ENCODE data around the gene CEP89. TPM values are rescaled to one million over a fixed set of nuclear protein-coding genes. Genes with fewer than 3 reads are reported as not detected.
"Not testable (repeated sequence)": the region's sequence is repeated elsewhere in the genome, so short reads cannot be mapped to it uniquely, and the experiment has no call there.

The CEP89 gene
- total RNA-seq, 1 donor from 2014 or later: 34.3 TPM

GRCh38 chr19:32869369-32869965 is 102.3 kb downstream of the CEP89 start, which contains the start of gene SLC7A9:
Gene SLC7A9 (minus strand): TSS chr19:32869767. CDS start chr19:32868534, 1,233 bp downstream.
- H3K27ac Mint-ChIP-seq (ENCODE audit: unreplicated experiment): no peak within 1 kb of the TSS
- no peaks in the 10 kb centered on the region for H3K9me3 Mint-ChIP-seq (ENCODE audit: unreplicated experiment)
- H3K36me3 Mint-ChIP-seq (ENCODE audit: low read depth, unreplicated experiment): no peaks in the 10 kb centered on the region

DNA sequence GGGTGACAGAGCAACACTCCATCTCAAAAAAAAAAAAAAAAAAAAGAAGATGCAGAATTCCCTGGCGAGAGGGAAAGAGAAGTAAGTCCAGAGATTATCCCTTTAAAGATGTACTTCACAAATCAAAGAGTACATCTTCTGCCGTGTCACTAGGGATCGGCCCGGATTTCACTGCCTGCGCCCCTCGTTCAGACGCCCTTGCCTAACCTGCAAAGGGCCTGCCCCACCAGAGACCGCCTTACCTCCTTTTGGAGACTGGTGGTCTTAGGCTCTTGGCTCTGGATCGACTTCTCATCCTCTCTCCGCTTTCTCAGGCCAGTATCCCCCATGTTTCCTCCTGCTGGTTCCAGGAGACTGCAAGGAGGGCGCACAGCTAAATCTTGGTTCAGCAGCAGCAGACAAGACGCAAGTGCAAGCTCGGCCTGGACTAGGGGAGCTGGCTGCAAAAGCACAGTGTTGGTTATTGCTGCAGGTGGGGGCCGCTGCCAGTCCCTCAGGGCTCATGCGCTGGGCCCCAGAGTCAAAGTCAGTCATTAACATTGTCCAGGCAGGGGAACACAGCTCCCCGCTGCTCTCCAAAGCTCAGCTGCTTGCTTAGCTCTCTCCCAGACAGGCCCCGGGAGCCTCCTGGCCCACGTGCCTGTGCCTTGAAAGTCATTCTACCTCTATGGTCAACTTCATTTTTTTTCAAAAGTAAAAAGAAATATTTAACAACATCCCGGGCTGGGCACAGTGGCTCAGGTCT is 103.4 kb downstream of the CEP89 start:
- H3K27me3 Mint-ChIP-seq (ENCODE audit: unreplicated experiment): peaks cover 1% of the 10 kb centered on the region
- H3K36me3 Mint-ChIP-seq (ENCODE audit: low read depth, unreplicated experiment): no peaks in the 10 kb centered on the region
- H3K4me3 Mint-ChIP-seq (ENCODE audit: unreplicated experiment): no peak overlapping the region
- no peak for DNase-seq (ENCODE audit: low spot score)
- TF ChIP-seq, protein P1, sequence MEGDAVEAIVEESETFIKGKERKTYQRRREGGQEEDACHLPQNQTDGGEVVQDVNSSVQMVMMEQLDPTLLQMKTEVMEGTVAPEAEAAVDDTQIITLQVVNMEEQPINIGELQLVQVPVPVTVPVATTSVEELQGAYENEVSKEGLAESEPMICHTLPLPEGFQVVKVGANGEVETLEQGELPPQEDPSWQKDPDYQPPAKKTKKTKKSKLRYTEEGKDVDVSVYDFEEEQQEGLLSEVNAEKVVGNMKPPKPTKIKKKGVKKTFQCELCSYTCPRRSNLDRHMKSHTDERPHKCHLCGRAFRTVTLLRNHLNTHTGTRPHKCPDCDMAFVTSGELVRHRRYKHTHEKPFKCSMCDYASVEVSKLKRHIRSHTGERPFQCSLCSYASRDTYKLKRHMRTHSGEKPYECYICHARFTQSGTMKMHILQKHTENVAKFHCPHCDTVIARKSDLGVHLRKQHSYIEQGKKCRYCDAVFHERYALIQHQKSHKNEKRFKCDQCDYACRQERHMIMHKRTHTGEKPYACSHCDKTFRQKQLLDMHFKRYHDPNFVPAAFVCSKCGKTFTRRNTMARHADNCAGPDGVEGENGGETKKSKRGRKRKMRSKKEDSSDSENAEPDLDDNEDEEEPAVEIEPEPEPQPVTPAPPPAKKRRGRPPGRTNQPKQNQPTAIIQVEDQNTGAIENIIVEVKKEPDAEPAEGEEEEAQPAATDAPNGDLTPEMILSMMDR (IDR thresholded peaks at IDR 0.05; ENCODE audit: unreplicated experiment): no peak
- no peak overlapping the region for H3K27ac Mint-ChIP-seq (ENCODE audit: unreplicated experiment)
- no peaks in the 10 kb centered on the region for H3K4me1 Mint-ChIP-seq (ENCODE audit: unreplicated experiment)
- no peaks in the 10 kb centered on the region for H3K9me3 Mint-ChIP-seq (ENCODE audit: unreplicated experiment)

More at GRCh38 chr19:32869369-32869965, 102.3 kb downstream of the CEP89 start, which contains the start of gene SLC7A9:
- H3K4me3 Mint-ChIP-seq (ENCODE audit: unreplicated experiment): no peak within 1 kb of the TSS
- H3K4me1 Mint-ChIP-seq (ENCODE audit: unreplicated experiment): no peaks in the 10 kb centered on the region
- peaks cover 1% of the 10 kb centered on the region for H3K27me3 Mint-ChIP-seq (ENCODE audit: unreplicated experiment)
- DNase-seq (ENCODE audit: low spot score): no peak
- TF ChIP-seq, protein P1 (IDR thresholded peaks at IDR 0.05; ENCODE audit: unreplicated experiment): no peak

GRCh38 chr19:32867436-32867835 is 104.3 kb downstream of the CEP89 start:
- not testable (repeated sequence) for H3K4me3 Mint-ChIP-seq (ENCODE audit: unreplicated experiment); H3K27me3 Mint-ChIP-seq (ENCODE audit: unreplicated experiment); H3K36me3 Mint-ChIP-seq (ENCODE audit: low read depth, unreplicated experiment); H3K9me3 Mint-ChIP-seq (ENCODE audit: unreplicated experiment); H3K27ac Mint-ChIP-seq (ENCODE audit: unreplicated experiment); DNase-seq (ENCODE audit: low spot score); H3K4me1 Mint-ChIP-seq (ENCODE audit: unreplicated experiment)

GRCh38 chr19:32866564-32867265 is 105.0 kb downstream of the CEP89 start:
- Mint-ChIP-seq H3K4me3 (ENCODE audit: unreplicated experiment) (no peak overlapping the region), H3K9me3 (ENCODE audit: unreplicated experiment) (no peaks in the 10 kb centered on the region), H3K27ac (ENCODE audit: unreplicated experiment) (no peak overlapping the region), H3K4me1 (ENCODE audit: unreplicated experiment) (no peaks in the 10 kb centered on the region), H3K36me3 (ENCODE audit: low read depth, unreplicated experiment) (no peaks in the 10 kb centered on the region), H3K27me3 (ENCODE audit: unreplicated experiment) (peaks cover 1% of the 10 kb centered on the region)
- TF ChIP-seq, protein P1 (IDR thresholded peaks at IDR 0.05; ENCODE audit: unreplicated experiment): no peak
- no peak for DNase-seq (ENCODE audit: low spot score)

- DNase-seq (ENCODE audit: low spot score): no peak
- no peaks in the 10 kb centered on the region for H3K36me3 Mint-ChIP-seq (ENCODE audit: low read depth, unreplicated experiment)
- H3K4me1 Mint-ChIP-seq (ENCODE audit: unreplicated experiment): no peaks in the 10 kb centered on the region
- no peaks in the 10 kb centered on the region for H3K9me3 Mint-ChIP-seq (ENCODE audit: unreplicated experiment)
- TF ChIP-seq, protein P1 (IDR thresholded peaks at IDR 0.05; ENCODE audit: unreplicated experiment): no peak
- H3K27me3 Mint-ChIP-seq (ENCODE audit: unreplicated experiment): peaks cover 1% of the 10 kb centered on the region
- H3K4me3 Mint-ChIP-seq (ENCODE audit: unreplicated experiment): no peak overlapping the region
- H3K27ac Mint-ChIP-seq (ENCODE audit: unreplicated experiment): no peak overlapping the region
Observed at GRCh38 chr19:32866061-32866460, 105.7 kb downstream of the CEP89 start.
